Measurements from ENCODE around the gene RHOT2.

Gene RHOT2

GRCh38 chr16:661184-661821 lies 6.6 kb upstream of the RHOT2 start:
- no peak for TF ChIP-seq CTCF (IDR thresholded peaks at IDR 0.05)
- Histone ChIP-seq H3K79me2 (no peaks in the 10 kb centered on the region), H3K4me2 (ENCODE audit: low read length) (no peak overlapping the region), H3K9ac (no peak overlapping the region), H3K4me1 (peaks cover 4% of the 10 kb centered on the region), H3K36me3 (ENCODE audit: control insufficient read depth, insufficient read depth, low read length) (no peaks in the 10 kb centered on the region), H3K27me3 (ENCODE audit: control insufficient read depth, insufficient read depth, low read length) (no peaks in the 10 kb centered on the region), H3K4me3 (ENCODE audit: low read depth, low read length) (no peak overlapping the region), H3K27ac (peak overlapping the region; percentile 74), H2AFZ (peak overlapping the region; percentile 63), H3K9me3 (ENCODE audit: control insufficient read depth, low read length) (no peaks in the 10 kb centered on the region)

GRCh38 chr16:662095-662494 lies 5.8 kb upstream of the RHOT2 start:
- H3K27ac ChIP-seq: no peak overlapping the region
- no peak overlapping the region for H2AFZ ChIP-seq
- H3K4me1 ChIP-seq: peaks cover 5% of the 10 kb centered on the region
- H3K36me3 ChIP-seq (ENCODE audit: control insufficient read depth, insufficient read depth, low read length): no peaks in the 10 kb centered on the region
- no peak overlapping the region for H3K9ac ChIP-seq
- no peaks in the 10 kb centered on the region for H3K9me3 ChIP-seq (ENCODE audit: control insufficient read depth, low read length)
- TF ChIP-seq CTCF (IDR thresholded peaks at IDR 0.05): no peak
- no peak overlapping the region for H3K4me3 ChIP-seq (ENCODE audit: low read depth, low read length)
- no peak overlapping the region for H3K4me2 ChIP-seq (ENCODE audit: low read length)
- H3K79me2 ChIP-seq: peaks cover 2% of the 10 kb centered on the region
- H3K27me3 ChIP-seq (ENCODE audit: control insufficient read depth, insufficient read depth, low read length): no peaks in the 10 kb centered on the region

- Histone ChIP-seq H3K4me2 (ENCODE audit: low read length) (no peak overlapping the region), H3K9me3 (ENCODE audit: control insufficient read depth, low read length) (no peaks in the 10 kb centered on the region), H3K4me3 (ENCODE audit: low read depth, low read length) (no peak overlapping the region), H3K36me3 (ENCODE audit: control insufficient read depth, insufficient read depth, low read length) (no peaks in the 10 kb centered on the region), H3K4me1 (peaks cover 10% of the 10 kb centered on the region), H2AFZ (no peak overlapping the region), H3K9ac (no peak overlapping the region), H3K79me2 (peaks cover 5% of the 10 kb centered on the region), H3K27ac (no peak overlapping the region), H3K27me3 (ENCODE audit: control insufficient read depth, insufficient read depth, low read length) (no peaks in the 10 kb centered on the region)
- no peak for TF ChIP-seq CTCF (IDR thresholded peaks at IDR 0.05)
Observed at GRCh38 chr16:662597-662996, 5.3 kb upstream of the RHOT2 start.

- Histone ChIP-seq H2AFZ (no peak overlapping the region), H3K9ac (no peak overlapping the region), H3K36me3 (ENCODE audit: control insufficient read depth, insufficient read depth, low read length) (no peaks in the 10 kb centered on the region), H3K4me1 (peaks cover 10% of the 10 kb centered on the region), H3K4me3 (ENCODE audit: low read depth, low read length) (no peak overlapping the region), H3K9me3 (ENCODE audit: control insufficient read depth, low read length) (no peaks in the 10 kb centered on the region), H3K79me2 (peaks cover 5% of the 10 kb centered on the region), H3K27ac (no peak overlapping the region), H3K27me3 (ENCODE audit: control insufficient read depth, insufficient read depth, low read length) (no peaks in the 10 kb centered on the region), H3K4me2 (ENCODE audit: low read length) (no peak overlapping the region)
- TF ChIP-seq CTCF (IDR thresholded peaks at IDR 0.05): no peak
Observed at GRCh38 chr16:666572-666971, 1.4 kb upstream of the RHOT2 start.

GRCh38 chr16:667113-667779 lies 686 bp upstream of the RHOT2 start:
- Histone ChIP-seq H2AFZ (peak overlapping the region; percentile 93), H3K9ac (no peak overlapping the region), H3K9me3 (ENCODE audit: control insufficient read depth, low read length) (no peaks in the 10 kb centered on the region), H3K79me2 (peaks cover 5% of the 10 kb centered on the region), H3K4me3 (ENCODE audit: low read depth, low read length) (peak overlapping the region; percentile 88), H3K4me2 (ENCODE audit: low read length) (peak overlapping the region; percentile 59), H3K27me3 (ENCODE audit: control insufficient read depth, insufficient read depth, low read length) (no peaks in the 10 kb centered on the region), H3K36me3 (ENCODE audit: control insufficient read depth, insufficient read depth, low read length) (no peaks in the 10 kb centered on the region), H3K4me1 (peaks cover 10% of the 10 kb centered on the region), H3K27ac (no peak overlapping the region)
- no peak for TF ChIP-seq CTCF (IDR thresholded peaks at IDR 0.05)

Measured in parathyroid adenoma (tissue), 2 donors.